HL-60 (cell line): Measurements from ENCODE around the gene CADM1.

Source experiments
- CTCF ChIP-seq: IDR thresholded peaks from one replicate; pipeline ENCODE4 v1.5.1; 2011; ENCODE audit warnings: low read length, control low read depth, inconsistent platforms; ENCODE audit not compliant: insufficient read depth
- GABPA ChIP-seq: IDR thresholded peaks from 2 replicates; pipeline ENCODE4 v1.6.1; 2012; ENCODE audit warnings: low read depth
- POLR2AphosphoS5 ChIP-seq: IDR thresholded peaks from 2 replicates; pipeline ENCODE4 v1.6.1; 2012; ENCODE audit warnings: low read depth

DNA sequence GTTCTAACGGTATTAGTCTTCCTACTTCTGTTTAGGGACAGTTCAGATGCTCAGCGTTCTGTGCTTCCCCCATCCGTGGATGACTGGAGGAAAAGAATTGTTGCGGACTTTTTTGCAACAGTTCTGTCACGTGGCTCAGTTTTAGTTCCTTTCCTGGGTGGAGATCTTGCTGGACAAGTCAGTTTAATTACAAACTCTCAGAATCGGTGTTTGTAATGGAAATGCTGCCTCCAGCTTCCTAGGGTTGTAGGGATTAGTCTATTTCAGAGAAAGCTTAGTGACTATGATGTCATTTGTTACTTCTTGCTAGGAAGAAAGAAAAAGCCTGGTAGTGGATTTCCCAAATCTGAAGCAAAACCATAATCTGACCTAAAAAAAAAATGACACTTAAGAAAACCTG is 320.4 kb downstream of the CADM1 start:
- TF ChIP-seq CTCF: no peak
- no peak for TF ChIP-seq GABPA
- TF ChIP-seq POLR2AphosphoS5: no peak
